Spleen (tissue), 7 donors: ENCODE data around the gene PARVA.

ENCODE experiments used
- POLR2A ChIP-seq, 3 donors: fragments of 450-650 bp; IDR thresholded peaks; one replicate each; pipeline ENCODE4 v1.5.1; 2017; ENCODE audit warnings: antibody characterized with exemption in 3 of 3, mild to moderate bottlenecking in 1 of 3
- POLR2AphosphoS5 ChIP-seq, 3 donors: sonication (generic); formaldehyde crosslinking; IDR thresholded peaks; one replicate each; pipeline ENCODE4 v1.5.1; 2017; ENCODE audit warnings: antibody characterized with exemption in 3 of 3
- TF ChIP-seq, protein P1 (sequence below), 11 experiments: fragments of 200-600 bp in 7 of 11; fragments of 450-650 bp in 4 of 11; sonication (generic) in 4 of 11; IDR thresholded peaks in 8 of 11; conservative IDR thresholded peaks in 3 of 11; 1 replicate in 7 of 11; 2 replicates in 4 of 11; pipeline versions ENCODE4 v1.4.0 to v1.8.0; 2016 to 2021; ENCODE audit warnings: antibody characterized with exemption in 11 of 11, inconsistent platforms in 4 of 11, mild to moderate bottlenecking in 1 of 11
- donor health status: DM: no; HTN: no; CAD: no; lungs with moderate emphysema.
- donor health status: DM: no; HTN: no; CAD: no.
- donor health status: DM: no; HTN: no; CAD: no.

DNA sequence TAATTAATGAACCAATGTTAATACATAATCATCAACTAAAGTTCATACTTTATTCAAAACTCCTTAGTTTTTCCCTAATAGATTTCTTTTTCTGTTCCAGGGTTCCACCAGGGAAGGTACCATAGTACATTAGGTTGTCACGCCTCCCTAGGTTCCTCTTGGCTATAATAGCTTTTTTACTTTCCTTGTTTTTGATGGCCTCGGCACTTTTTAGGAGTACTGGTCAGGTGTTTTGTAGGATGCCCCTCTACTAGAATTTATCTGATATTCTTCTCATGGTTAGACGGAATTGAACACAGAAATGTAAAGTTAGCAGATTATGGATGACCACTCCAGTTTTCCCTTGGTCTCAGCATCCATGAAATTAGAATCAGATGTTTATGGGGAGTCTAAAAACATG, 34.0 kb downstream of the PARVA start:
- TF ChIP-seq, protein P1, sequence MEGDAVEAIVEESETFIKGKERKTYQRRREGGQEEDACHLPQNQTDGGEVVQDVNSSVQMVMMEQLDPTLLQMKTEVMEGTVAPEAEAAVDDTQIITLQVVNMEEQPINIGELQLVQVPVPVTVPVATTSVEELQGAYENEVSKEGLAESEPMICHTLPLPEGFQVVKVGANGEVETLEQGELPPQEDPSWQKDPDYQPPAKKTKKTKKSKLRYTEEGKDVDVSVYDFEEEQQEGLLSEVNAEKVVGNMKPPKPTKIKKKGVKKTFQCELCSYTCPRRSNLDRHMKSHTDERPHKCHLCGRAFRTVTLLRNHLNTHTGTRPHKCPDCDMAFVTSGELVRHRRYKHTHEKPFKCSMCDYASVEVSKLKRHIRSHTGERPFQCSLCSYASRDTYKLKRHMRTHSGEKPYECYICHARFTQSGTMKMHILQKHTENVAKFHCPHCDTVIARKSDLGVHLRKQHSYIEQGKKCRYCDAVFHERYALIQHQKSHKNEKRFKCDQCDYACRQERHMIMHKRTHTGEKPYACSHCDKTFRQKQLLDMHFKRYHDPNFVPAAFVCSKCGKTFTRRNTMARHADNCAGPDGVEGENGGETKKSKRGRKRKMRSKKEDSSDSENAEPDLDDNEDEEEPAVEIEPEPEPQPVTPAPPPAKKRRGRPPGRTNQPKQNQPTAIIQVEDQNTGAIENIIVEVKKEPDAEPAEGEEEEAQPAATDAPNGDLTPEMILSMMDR (IDR thresholded peaks at IDR 0.05 in 8 of 11, conservative IDR thresholded peaks at IDR 0.05 in 3 of 11) = no peak
- TF ChIP-seq POLR2AphosphoS5 (IDR thresholded peaks at IDR 0.05) (no peak), POLR2A (IDR thresholded peaks at IDR 0.05) (no peak)
